GM21381 (cell line): ENCODE data around the gene PRR36.

Experiments
- ATAC-seq: cut with Tn5 transposase; IDR thresholded peaks from one replicate; pipeline ENCODE4 v1.9.1; 2021; ENCODE audit warnings: mild to moderate bottlenecking, moderate library complexity; ENCODE audit not compliant: unreplicated experiment

The PRR36 gene

GRCh38 chr19:7823686-7824301 lies 50.4 kb downstream of the PRR36 start:
- ATAC-seq, result no peak

- ATAC-seq, result no peak
Measured at GRCh38 chr19:7822910-7823515, 51.2 kb downstream of the PRR36 start.

GRCh38 chr19:7820588-7820987 lies 53.6 kb downstream of the PRR36 start:
- no peak for ATAC-seq

- no peak for ATAC-seq
Measured at GRCh38 chr19:7819337-7819736, 54.9 kb downstream of the PRR36 start.

- ATAC-seq, result no peak
Measured at GRCh38 chr19:7818806-7819205, 55.4 kb downstream of the PRR36 start.
